ENCODE data around the gene AGAP1.
A peak's percentile ranks its signal among the peaks of the same experiment; 100 is the strongest.

The AGAP1 gene

DNA sequence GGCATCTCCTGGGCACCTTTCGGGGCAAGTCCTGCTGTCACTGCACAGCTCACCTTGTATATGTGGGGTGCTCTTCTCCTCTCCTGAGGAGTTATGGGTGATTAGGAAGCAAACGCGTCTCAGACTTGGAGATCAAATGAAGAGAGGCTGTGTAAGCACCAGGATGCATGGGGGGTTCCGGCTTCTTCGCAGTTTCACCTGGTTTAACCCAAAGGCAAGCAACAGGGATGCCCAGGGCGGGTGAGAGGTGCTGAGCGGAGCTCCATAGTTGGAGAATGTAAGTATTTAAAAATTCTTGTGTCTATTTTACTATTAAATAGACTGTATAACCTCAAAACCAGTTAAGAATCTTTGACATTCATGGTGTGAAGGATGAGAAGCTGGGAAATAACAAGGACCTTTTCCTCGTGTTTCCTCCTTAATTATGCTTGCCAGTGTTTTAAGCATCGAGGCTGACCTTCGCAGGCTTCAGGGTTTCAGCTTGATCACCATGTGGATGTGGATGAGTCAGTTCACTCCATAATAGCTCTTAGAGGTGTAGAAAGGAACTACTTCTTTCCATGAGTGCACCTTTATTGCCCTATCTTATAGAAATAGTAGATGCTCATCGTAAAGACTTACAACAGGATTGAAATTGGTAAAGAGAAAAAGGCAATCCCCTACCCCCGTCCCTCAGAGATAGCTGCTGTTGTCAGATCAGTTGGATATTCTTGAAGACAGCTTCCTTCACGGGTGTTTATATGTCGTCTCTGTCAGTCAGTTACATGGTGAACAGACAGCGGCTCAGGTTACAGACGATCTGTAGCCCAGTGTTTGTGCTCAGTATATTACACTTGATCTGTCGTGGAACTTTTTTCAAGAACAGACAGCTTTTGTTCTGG is 201.1 kb downstream of the AGAP1 start:
- DNase-seq = no peak

DNA sequence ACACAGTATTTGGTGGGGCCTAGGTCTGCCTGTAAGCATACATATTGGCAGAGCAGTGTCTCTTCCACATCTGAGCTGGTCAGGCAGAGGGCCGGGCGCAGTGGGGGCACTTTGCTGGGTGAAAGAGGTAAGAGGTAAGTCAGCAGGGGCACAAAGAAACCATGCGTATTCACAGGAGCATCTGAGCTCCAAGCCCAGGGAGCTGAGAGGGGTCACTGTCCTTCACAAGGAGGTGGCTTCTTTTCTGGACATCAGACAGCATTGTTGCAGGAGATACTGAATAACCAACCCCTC is 201.7 kb downstream of the AGAP1 start:
- no peak for DNase-seq

DNA sequence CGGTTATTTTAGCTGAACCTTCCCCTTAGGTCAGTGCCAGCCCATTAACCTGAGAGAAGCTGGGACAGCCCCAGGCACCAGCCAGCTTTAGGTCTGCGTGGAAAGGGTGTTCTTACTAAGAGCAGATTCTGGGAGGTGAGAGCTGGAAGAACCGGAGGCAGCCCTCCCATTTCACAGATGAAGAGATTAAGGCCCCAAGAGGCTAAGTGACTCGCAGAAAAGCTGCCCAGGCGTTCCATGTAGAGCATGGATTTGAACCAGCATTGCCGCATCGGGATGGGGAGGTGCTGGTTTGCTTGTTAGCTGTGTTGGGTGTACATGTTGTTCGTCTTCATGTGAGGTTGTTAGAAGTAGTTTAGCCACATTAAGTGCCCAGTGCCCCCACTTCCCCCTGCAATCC is 203.2 kb downstream of the AGAP1 start:
- no peak for DNase-seq

- peak in 1 of 3 experiments; percentile 7 for DNase-seq
These were observed 204.2 kb downstream of the AGAP1 start for GRCh38 chr2:235698028-235698427.

DNA sequence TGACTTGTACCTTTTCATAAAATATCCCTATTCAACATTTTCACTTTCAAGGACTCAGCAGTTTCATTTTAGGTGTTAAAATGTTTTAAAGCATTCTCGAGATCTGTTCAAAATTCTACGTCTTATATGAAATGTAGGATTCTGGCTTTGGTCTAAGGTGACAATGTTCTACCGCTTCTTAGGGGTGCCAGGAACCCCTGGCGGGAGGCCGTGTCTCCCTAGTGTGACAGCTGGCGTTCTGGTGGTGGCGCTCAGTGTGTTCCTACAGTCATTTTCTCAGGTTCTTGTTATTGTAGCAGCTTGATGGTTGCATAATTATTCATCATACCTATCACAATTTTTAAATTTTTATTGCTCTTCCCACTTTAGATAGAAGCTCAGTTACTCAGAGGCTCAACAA is 204.6 kb downstream of the AGAP1 start:
- DNase-seq = no peak

DNA sequence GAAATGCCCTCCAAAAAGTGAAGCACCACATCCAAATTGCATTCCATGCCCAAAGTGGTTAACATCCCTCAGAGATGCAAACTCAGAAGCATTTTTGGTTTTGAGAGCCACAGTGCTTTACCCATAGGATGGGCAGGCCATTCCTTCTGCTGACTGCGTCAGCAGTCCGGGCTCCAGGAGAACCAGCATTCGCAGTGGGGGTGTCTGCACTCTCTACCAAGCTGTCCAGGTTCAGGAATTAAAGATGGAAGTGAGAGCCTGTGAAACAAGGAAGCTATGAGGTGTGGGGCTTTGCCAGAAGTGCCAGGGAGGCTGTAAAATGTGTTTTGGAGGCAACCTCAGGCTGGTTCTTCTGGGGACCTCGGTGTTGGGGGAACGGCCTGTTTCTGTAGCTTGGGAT is 205.7 kb downstream of the AGAP1 start:
- DNase-seq = no peak

- no peak for DNase-seq
These were observed 207.6 kb downstream of the AGAP1 start for GRCh38 chr2:235701206-235701981.

DNA sequence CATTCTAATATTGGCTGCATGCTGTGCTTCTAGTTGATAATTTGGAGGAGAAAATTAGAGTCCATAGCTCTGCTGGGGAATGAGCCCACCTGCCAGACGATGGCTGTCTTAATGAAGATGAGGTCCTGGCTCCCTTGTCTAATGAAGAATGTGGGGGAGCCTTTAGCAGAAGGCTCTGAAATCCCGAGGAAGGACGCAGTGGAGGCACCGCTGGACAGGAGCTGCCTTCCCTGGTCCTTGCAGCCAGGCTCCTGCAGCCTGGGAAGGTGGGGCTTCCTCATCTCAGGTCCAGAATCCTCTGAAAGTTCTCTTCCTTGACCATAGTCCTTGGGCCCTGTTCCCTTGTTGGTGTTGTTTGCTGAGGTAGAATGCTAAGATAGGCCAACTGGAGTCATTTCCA is 208.3 kb downstream of the AGAP1 start:
- DNase-seq = no peak

DNA sequence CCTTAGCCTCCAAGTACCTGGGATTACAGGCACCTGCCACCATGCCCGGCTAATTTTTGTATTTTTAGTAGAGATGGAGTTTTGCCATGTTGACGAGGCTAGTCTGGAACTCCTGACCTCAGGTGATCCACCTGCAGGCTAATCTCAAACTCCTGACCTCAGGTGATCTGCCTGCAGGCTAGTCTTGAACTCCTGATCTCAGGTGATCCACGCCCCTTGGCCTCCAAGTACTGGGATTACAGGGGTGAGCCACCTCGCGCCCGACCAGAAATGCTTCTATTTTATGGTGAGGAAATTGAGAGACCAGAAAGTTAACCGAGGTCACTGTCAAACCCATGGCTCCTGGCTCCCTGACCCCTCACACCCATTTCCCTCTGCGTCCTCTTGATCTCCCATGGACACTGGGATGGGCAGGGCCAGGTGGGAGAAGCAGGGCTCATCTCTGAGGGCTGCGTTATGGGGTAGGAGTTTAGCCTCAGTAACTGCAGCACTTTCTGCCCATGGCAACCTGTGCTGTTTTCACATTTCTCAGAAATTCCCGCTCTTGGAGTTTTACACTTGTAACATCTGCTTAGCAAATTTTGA is 210.0 kb downstream of the AGAP1 start:
- no peak for DNase-seq

GRCh38 chr2:235705296-235705695 is 211.5 kb downstream of the AGAP1 start:
- no peak for DNase-seq

DNA sequence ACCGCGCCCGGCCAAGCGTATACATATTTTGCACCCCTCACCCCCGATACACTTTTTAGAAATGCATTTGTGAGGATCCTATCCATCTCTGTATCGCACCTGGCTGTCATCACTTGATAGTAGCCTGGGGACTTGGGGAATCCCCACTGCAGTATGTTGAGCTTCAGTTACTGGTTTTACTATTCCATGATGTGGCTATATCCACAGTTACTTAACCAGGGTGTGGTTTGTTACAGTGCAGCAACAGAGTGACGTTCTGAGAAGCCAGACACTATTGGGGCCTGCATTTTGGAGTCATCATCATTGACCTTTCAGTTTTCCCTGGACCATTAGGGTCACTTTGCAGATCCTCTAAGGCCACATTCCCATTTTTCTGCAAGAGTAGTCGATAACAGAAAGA is 212.7 kb downstream of the AGAP1 start:
- no peak for DNase-seq

GRCh38 chr2:235707411-235708096 is 213.7 kb downstream of the AGAP1 start:
- DNase-seq = no peak

DNA sequence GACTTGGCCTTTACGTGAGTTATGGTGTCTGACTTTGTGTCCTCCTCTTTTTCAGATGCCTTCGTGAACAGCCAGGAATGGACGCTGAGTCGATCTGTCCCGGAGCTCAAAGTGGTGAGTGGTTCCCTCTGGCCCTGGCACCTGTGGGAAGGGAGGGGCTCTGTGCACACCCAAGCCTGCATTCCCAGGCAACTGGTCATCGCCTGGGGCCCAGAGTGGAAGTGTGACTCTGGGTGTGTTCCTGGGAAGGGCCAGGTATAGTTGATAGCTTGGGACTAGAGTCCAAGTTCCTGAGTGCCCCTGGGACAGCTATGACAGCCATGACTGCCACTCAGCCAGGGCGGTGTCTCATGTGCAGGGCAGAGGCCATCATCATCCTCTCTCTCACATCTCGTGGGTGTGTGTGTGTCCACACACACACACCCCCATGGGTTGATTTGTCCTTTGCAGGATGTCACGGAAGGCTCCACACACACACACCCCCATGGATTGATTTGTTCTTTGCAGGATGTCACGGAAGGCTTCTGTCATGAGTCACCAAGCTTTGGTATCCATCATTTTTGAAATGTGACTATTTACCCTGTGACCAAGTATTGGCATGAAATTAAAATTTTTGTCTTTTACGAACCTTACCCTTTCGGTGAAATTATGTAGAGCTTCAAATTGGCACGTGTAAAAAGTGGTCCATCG is 215.4 kb downstream of the AGAP1 start:
- no peak for DNase-seq

GRCh38 chr2:235709969-235710879 is 216.4 kb downstream of the AGAP1 start:
- DNase-seq = peak in 1 of 3 experiments; percentile 76

GRCh38 chr2:235710933-235711332 is 217.1 kb downstream of the AGAP1 start:
- DNase-seq = no peak

GRCh38 chr2:235711527-235711926 is 217.7 kb downstream of the AGAP1 start:
- no peak for DNase-seq

DNA sequence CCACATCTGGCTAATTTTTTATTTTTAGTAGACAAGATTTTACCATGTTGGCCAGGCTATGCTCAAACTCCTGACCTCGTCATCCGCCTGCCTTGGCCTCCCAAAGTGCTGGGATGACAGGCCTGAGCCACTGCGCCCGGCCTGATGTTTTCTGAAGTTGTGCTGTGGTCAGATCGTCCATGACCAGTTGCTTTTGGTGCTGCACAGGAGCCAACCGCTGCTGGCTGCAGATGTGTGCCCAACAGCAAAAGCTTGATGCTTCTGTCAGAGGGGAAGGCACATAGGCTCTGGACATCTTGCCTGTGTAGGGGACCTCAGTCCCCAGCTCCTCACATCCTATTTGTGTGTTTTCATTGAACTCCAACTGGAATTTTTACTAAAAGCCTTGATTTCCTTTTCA is 218.3 kb downstream of the AGAP1 start:
- DNase-seq = no peak

DNA sequence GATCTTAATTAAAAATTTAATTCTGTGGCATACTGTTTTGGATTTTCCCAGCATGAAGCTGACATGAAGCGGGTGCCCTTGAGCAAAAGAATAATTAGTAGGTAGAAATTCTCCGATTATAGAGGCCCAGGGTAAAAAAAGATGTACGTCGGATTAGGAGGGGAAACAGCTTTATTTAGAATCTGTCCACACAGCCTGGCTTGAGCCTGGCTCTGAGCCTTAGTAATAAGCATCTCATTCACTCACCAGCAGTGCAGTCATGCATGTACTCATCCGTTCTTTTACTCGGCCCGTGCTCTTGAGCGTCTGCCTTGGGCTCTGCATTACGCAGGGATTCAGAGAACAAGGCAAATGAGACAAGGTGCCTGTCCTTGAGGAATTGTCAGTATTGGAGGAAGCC is 219.3 kb downstream of the AGAP1 start:
- no peak for DNase-seq

GRCh38 chr2:235715601-235716000 is 221.8 kb downstream of the AGAP1 start:
- no peak for DNase-seq

DNA sequence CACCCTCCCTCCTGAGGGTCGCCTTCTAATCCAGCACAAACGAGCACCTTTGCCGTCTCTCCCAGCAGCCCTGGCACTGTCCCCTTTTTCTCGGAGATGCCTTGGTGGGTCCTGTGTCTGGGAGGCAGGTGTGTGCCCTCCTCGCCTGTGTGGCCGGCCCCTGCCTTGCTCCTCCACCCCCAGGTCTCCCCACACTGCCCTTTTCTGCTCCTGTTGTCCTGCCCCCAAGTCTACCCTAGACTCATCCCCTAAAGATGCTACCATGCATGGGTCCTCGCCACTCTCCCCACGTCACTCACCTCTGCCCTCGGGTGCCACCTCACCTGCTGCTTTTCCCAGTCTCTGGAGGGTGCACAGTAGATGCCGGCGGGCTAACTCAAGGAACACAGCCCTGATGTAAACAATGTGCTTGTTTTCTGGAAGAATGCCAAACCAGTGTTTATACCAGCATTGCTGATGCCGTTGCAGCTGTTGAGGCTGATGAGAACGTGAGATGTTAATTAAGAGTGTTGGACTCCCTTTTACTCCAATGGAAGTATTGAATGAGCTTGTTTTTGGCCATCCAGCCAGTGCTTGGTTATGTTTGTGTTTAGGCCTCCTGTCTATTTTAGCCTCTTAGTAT is 223.1 kb downstream of the AGAP1 start:
- peak; percentile 29 to 95 (median 76) for DNase-seq
